ENCODE results near the gene SNX11.

- TF ChIP-seq, protein P1, sequence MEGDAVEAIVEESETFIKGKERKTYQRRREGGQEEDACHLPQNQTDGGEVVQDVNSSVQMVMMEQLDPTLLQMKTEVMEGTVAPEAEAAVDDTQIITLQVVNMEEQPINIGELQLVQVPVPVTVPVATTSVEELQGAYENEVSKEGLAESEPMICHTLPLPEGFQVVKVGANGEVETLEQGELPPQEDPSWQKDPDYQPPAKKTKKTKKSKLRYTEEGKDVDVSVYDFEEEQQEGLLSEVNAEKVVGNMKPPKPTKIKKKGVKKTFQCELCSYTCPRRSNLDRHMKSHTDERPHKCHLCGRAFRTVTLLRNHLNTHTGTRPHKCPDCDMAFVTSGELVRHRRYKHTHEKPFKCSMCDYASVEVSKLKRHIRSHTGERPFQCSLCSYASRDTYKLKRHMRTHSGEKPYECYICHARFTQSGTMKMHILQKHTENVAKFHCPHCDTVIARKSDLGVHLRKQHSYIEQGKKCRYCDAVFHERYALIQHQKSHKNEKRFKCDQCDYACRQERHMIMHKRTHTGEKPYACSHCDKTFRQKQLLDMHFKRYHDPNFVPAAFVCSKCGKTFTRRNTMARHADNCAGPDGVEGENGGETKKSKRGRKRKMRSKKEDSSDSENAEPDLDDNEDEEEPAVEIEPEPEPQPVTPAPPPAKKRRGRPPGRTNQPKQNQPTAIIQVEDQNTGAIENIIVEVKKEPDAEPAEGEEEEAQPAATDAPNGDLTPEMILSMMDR (IDR thresholded peaks at IDR 0.05), result no peak
- TF ChIP-seq POLR2A (IDR thresholded peaks at IDR 0.05), result no peak
Observed at GRCh38 chr17:48149787-48150463, 42.4 kb downstream of the SNX11 start.

All from suprapubic skin (tissue), 3 donors.